ENCODE data around the gene NRAP.

The NRAP gene

DNA sequence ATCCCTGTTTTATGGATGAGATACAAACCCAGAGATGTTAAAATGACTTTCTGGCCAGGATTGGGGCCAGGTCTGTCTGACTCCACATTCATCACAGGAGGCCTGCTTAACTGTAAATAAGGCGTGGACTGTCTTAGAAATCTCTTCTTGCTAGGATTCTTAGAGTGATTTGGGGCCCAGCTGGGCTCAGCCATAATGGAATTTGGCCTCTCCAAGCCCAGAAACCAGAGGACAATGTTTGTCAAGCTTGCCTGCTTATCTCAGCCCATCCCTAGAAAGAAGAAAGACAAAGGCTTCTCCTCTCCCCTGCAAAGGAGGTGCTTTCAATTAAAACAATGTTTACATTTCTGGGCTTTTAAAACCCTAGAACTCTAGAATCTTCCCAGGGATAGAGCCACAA lies 108.1 kb downstream of the NRAP start:
- no peak for DNase-seq

GRCh38 chr10:113555245-113555644 lies 108.6 kb downstream of the NRAP start:
- no peak for DNase-seq

GRCh38 chr10:113554214-113554613 lies 109.6 kb downstream of the NRAP start:
- no peak for DNase-seq

DNA sequence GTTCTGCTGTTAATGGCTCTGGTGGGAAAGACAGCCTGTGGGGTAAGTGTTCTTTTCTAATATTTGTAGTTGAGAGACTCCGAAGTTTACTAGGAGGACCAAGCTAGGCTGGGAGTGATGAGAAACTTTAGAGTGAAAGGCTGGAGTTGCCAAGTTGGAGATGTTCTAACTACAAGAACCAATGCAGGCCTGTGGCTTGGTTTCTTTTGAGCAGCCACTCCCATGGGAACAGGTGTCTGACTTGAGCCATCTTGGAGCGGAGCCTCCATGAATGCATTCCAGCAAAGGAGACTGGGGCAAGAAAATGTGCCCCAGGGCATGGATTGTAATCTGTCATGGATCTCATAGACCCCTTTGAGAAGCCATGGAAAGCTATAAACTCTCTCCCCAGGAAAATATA lies 110.7 kb downstream of the NRAP start:
- no peak for DNase-seq

GRCh38 chr10:113552701-113553100 lies 111.1 kb downstream of the NRAP start, which contains the start of gene HABP2:
Gene HABP2, plus strand, starts transcription at chr10:113553053. Its CDS starts 69 bp downstream, at chr10:113553122.
- DNase-seq: no peak

DNA sequence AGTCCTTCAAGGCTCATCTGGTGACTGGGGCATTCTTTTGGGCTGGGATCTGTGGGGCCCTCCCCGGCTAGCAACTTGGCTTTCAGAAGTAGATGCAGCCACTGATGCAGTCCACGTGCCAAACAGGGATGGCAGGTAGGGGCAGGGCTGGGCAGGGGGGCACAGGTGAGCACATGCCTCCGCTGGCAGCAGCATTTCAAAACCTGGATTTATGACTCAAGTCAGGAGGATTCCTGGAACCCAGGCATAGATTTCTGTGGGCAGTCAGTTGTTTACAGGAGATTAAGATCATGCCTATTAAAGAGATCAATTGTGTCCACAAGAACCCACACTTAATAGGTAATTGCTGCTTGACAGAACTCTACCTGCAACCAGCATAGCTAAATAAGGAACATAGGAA lies 111.8 kb downstream of the NRAP start:
- no peak for DNase-seq

- DNase-seq: no peak
Measured at GRCh38 chr10:113550365-113550764, 113.5 kb downstream of the NRAP start.

- DNase-seq: no peak
Measured at GRCh38 chr10:113549856-113550255, 114.0 kb downstream of the NRAP start.

DNA sequence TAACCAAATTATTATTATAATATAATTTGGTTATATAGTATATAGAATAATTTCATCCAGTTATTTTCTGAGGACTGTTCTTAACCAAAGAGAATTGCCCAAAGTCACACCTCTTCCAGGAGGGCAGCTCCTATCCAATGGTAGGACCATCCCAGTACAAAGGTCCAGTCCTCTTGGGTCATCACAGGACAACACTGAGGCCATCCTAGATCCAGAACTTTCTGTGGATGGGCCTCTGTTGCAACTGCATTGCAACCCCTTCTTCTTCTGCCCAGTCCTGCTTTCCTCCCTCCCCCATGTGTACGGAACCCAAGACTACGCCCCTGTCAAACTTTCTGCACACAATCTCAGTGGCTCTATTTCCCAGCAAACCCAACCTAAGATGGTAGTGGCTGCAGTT lies 116.4 kb downstream of the NRAP start:
- no peak for DNase-seq

DNA sequence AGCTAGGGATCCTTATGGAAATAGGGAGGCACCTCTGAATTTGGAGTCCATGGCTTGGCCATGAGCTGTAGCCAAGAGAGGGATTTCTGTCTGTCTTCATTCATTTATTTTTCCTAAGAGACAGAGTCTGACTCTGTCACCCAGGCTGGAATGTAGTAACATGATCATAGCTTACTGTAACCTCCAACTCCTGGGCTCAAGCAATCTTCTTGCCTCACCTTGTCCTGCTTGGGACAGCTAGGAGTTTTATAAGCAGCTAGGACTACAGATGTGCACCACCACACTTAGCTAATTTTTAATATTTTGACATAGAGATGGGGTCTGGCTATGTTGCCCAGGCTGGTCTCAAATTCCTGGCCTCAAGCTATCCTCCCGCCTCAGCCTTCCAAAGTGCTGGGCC lies 119.4 kb downstream of the NRAP start:
- no peak for DNase-seq

DNA sequence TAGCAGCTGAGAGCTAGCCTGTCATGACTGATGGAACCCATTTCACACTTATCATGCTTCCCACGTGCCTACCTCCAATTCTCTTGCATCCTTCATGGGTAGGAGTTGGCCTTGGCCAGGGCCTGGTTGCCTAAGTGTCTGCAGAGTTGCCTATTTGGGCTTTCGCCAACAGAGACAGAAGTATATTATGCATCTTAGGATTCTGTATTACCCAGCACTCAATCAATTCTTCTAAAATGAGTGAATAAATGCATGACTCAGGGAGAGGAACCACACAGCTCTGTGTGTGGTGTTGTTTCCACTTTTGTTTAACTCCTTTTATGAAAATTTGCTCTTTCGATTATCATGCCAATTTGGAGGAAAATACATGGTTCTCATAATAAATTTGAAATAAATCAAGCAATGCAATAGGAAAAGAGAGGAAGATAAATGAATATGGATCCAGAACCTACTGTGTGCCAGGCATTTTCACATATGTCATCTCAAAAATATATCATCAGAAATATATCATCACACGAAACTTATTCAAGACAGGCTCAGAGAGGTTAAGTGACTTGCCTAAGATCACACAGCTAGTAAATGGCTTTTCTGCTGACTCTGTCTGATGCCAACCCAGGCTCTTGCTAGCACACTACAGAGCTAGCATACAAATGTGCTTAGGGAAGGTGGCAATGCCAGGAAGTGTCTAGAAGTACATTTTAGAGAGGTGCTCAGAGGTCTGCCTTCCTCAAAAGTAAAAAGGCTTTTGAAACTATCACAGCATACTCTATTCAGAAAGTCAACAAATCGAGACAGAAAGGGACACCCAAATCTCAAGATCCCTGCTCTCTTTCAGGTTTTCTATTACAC lies 120.5 kb downstream of the NRAP start:
- no peak for DNase-seq

- DNase-seq: no peak
Measured at GRCh38 chr10:113541549-113541927, 122.3 kb downstream of the NRAP start.

- DNase-seq: no peak
Measured at GRCh38 chr10:113540845-113541548, 122.8 kb downstream of the NRAP start.

DNA sequence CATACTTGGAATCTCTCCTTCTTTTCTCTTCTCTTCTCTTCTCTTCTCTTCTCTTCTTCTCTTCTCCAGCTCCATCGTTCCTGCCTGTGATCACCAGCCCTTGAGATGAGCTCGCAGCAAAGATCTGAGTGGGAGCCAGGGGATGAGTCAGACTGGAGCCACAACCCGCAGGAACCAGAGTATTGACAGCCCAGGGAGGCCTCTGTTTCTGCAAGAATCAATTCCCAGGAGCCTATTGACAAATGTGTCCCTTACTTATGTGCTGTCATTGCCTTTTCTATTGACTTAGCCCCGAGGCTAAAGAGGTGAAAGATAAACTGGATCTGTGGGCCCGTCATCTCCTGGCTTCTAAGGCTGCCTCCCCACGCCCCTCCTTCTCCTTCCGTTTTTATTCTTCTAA lies 124.1 kb downstream of the NRAP start:
- DNase-seq: no peak

Measured in DMS79 treated with DMSO at 0.1 percent for 48 hours (cell line).